Liver (tissue), 9 donors: ENCODE results near the gene RAD23B. TPM values are rescaled to one million over a fixed set of nuclear protein-coding genes. Genes with fewer than 3 reads are reported as not detected.

ENCODE experiments used
- DNase-seq: peaks from one replicate; pipeline ENCODE4 v3.0.0-alpha.2; 2017; ENCODE audit warnings: low spot score
- H3K27ac ChIP-seq, 2 donors: one replicate each; pipeline ENCODE4 v1.7.0; 2013; ENCODE audit warnings: inconsistent platforms in 2 of 2, low read length in 2 of 2, control low read depth in 1 of 2, low read depth in 1 of 2, mild to moderate bottlenecking in 1 of 2
- H3K27me3 ChIP-seq, 4 donors: one replicate each; pipeline versions ENCODE4 v1.6.1 to v1.7.0; 2013; ENCODE audit warnings: low read length in 3 of 4, inconsistent platforms in 1 of 4, mild to moderate bottlenecking in 1 of 4, moderate library complexity in 1 of 4; ENCODE audit not compliant: control insufficient read depth in 4 of 4, insufficient read depth in 4 of 4
- H3K36me3 ChIP-seq, 4 donors: one replicate each; pipeline versions ENCODE4 v1.6.1 to v1.7.0; 2013; ENCODE audit warnings: low read length in 3 of 4, mild to moderate bottlenecking in 3 of 4, low read depth in 1 of 4, moderate library complexity in 1 of 4; ENCODE audit not compliant: control insufficient read depth in 4 of 4, insufficient read depth in 3 of 4
- H3K4me1 ChIP-seq, 4 donors: one replicate each; pipeline versions ENCODE4 v1.6.1 to v1.7.0; 2013; ENCODE audit warnings: low read length in 3 of 4, mild to moderate bottlenecking in 3 of 4, moderate library complexity in 1 of 4; ENCODE audit not compliant: control insufficient read depth in 4 of 4, insufficient read depth in 4 of 4
- H3K4me3 ChIP-seq, 3 donors: one replicate each; pipeline versions ENCODE4 v1.6.1 to v1.7.0; 2013; ENCODE audit warnings: low read length in 3 of 3, control low read depth in 1 of 3, low read depth in 1 of 3, mild to moderate bottlenecking in 1 of 3
- H3K9ac ChIP-seq, 2 donors: one replicate each; pipeline ENCODE4 v1.7.0; 2013; ENCODE audit warnings: low read length in 2 of 2, mild to moderate bottlenecking in 2 of 2, moderate library complexity in 2 of 2, control low read depth in 1 of 2, low read depth in 1 of 2
- H3K9me3 ChIP-seq, 4 donors: one replicate each; pipeline versions ENCODE4 v1.6.1 to v1.7.0; 2013; ENCODE audit warnings: low read length in 3 of 4; ENCODE audit not compliant: control insufficient read depth in 4 of 4
- ATF3 ChIP-seq: IDR thresholded peaks from 2 replicates; pipeline ENCODE4 v1.6.1; 2016; ENCODE audit warnings: antibody characterized with exemption
- CTCF ChIP-seq: fragments of 150-350 bp; IDR thresholded peaks from 2 replicates; pipeline ENCODE4 v1.5.1; 2017; ENCODE audit warnings: improper control_type of control experiment, low read depth, low read length; ENCODE audit not compliant: missing input control
- EGR1 ChIP-seq, 2 donors: IDR thresholded peaks; 2 replicates each; pipeline ENCODE4 v1.6.1; 2016 to 2018; ENCODE audit warnings: antibody characterized with exemption in 2 of 2, low read depth in 2 of 2
- FOXA1 ChIP-seq: IDR thresholded peaks from 2 replicates; pipeline ENCODE4 v1.6.1; 2016; ENCODE audit warnings: antibody characterized with exemption
- FOXA2 ChIP-seq: IDR thresholded peaks from 2 replicates; pipeline ENCODE4 v1.6.1; 2016; ENCODE audit warnings: antibody characterized with exemption
- GABPA ChIP-seq, 2 donors: IDR thresholded peaks in 1 of 2; conservative IDR thresholded peaks in 1 of 2; 2 replicates each; pipeline ENCODE4 v1.6.1; 2016; ENCODE audit warnings: antibody characterized with exemption in 2 of 2, mild to moderate bottlenecking in 1 of 2, moderate library complexity in 1 of 2
- HNF4A ChIP-seq, 2 donors: conservative IDR thresholded peaks; 2 replicates each; pipeline ENCODE4 v1.6.1; 2016; ENCODE audit warnings: antibody characterized with exemption in 2 of 2, mild to moderate bottlenecking in 2 of 2
- HNF4G ChIP-seq: IDR thresholded peaks from 2 replicates; pipeline ENCODE4 v1.6.1; 2016; ENCODE audit warnings: antibody characterized with exemption
- JUND ChIP-seq, 2 donors: IDR thresholded peaks; 2 replicates each; pipeline ENCODE4 v1.6.1; 2016; ENCODE audit warnings: antibody characterized with exemption in 2 of 2
- MAX ChIP-seq: IDR thresholded peaks from 2 replicates; pipeline ENCODE4 v1.6.1; 2016; ENCODE audit warnings: antibody characterized with exemption
- NR2F2 ChIP-seq: IDR thresholded peaks from 2 replicates; pipeline ENCODE4 v1.6.1; 2016; ENCODE audit warnings: antibody characterized with exemption
- RAD21 ChIP-seq, 2 donors: IDR thresholded peaks; 2 replicates each; pipeline ENCODE4 v1.6.1; 2016; ENCODE audit warnings: antibody characterized with exemption in 2 of 2, mild to moderate bottlenecking in 2 of 2
- REST ChIP-seq: IDR thresholded peaks from 2 replicates; pipeline ENCODE4 v1.6.1; 2016; ENCODE audit warnings: antibody characterized with exemption, mild to moderate bottlenecking
- RXRA ChIP-seq, 2 donors: IDR thresholded peaks; 2 replicates each; pipeline ENCODE4 v1.6.1; 2017 to 2018; ENCODE audit warnings: antibody characterized with exemption in 2 of 2, mild to moderate bottlenecking in 1 of 2
- SP1 ChIP-seq: IDR thresholded peaks from 2 replicates; pipeline ENCODE4 v1.6.1; 2018; ENCODE audit warnings: antibody characterized with exemption, mild to moderate bottlenecking
- TAF1 ChIP-seq: conservative IDR thresholded peaks from 2 replicates; pipeline ENCODE4 v1.6.1; 2016; ENCODE audit warnings: antibody characterized with exemption, mild to moderate bottlenecking
- YY1 ChIP-seq: IDR thresholded peaks from 2 replicates; pipeline ENCODE4 v1.6.1; 2016; ENCODE audit warnings: antibody characterized with exemption, mild to moderate bottlenecking
- ZBTB33 ChIP-seq: IDR thresholded peaks from 2 replicates; pipeline ENCODE4 v1.6.1; 2016; ENCODE audit warnings: antibody characterized with exemption
- WGBS: extraction: QIAGEN DNeasy Blood & Tissue Kit; methylation state at CpG from one replicate; pipeline ENCODE4 v1.1.7; 2013; 5-methylcytosine and 5-hydroxymethylcytosine counted together
- polyA plus RNA-seq, 2 donors: library from polyadenylated mRNA; stranded (reverse) in 1 of 2; unstranded in 1 of 2; fragments of 200-250 nt in 1 of 2; fragments of >200 nt in 1 of 2; fragmentation: Nextera tagmentation in 1 of 2; extraction: Ambion mirVana in 1 of 2; gene quantifications; one replicate each; pipeline versions ENCODE4 v1.2.1 to v1.2.3, GENCODE V29; 2013 to 2015
- total RNA-seq, 2 donors: library from RNA; depleted of rRNA; stranded (reverse); fragments of >200 nt; gene quantifications; one replicate each; pipeline ENCODE4 v1.2.3, GENCODE V29; 2014
- donor health status: healthy.
- donor health status: healthy.
- donor health status: healthy.
- donor health status: healthy.
- donor health status: healthy.

RAD23B gene
- total and polyA plus RNA-seq, 4 donors: 13.6 to 101 (median 61.6) TPM

- TF ChIP-seq EGR1 (IDR thresholded peaks at IDR 0.05; ENCODE audit: low read depth in 2 of 2) (no peak), CTCF (no peak), YY1 (no peak), HNF4G (no peak), GABPA (IDR thresholded peaks at IDR 0.05 in 1 of 2, conservative IDR thresholded peaks at IDR 0.05 in 1 of 2) (no peak), FOXA2 (no peak), NR2F2 (no peak), REST (no peak), ATF3 (no peak), FOXA1 (no peak), SP1 (peak; percentile 36), TAF1 (no peak), ZBTB33 (no peak), HNF4A (conservative IDR thresholded peaks at IDR 0.05) (peak; percentile 69 to 77), MAX (no peak), RAD21 (IDR thresholded peaks at IDR 0.05) (peak in 1 of 2 donors; percentile 34), RXRA (IDR thresholded peaks at IDR 0.05) (peak in 1 of 2 donors; percentile 24), JUND (IDR thresholded peaks at IDR 0.05) (peak in 1 of 2 donors; percentile 11)
- Histone ChIP-seq H3K9me3 (no peaks in the 10 kb centered on the region), H3K9ac (no peak overlapping the region), H3K36me3 (no peaks in the 10 kb centered on the region), H3K27me3 (no peaks in the 10 kb centered on the region), H3K4me1 (peaks cover 2 to 16% (median 12%) of the 10 kb centered on the region in 4 donors), H3K27ac (no peak overlapping the region), H3K4me3 (no peak overlapping the region)
- DNase-seq: no peak
- 52% methylated on average over 3 of the region's 3 CpGs for WGBS
Observed at GRCh38 chr9:107235765-107236442, 47.2 kb upstream of the RAD23B start.
